Stimulated activated CD4-positive, alpha-beta T cell treated with anti-CD3 and anti-CD28 coated beads, Interleukin-4, amount 100 ng/mL, for 48 hours (primary cell): ENCODE data around the gene TTLL12.

Experiments
- DNase-seq, 2 donors: peaks; one replicate each; pipeline ENCODE4 v3.0.0-alpha.2; 2020; ENCODE audit warnings: low read depth in 2 of 2

The TTLL12 gene

DNA sequence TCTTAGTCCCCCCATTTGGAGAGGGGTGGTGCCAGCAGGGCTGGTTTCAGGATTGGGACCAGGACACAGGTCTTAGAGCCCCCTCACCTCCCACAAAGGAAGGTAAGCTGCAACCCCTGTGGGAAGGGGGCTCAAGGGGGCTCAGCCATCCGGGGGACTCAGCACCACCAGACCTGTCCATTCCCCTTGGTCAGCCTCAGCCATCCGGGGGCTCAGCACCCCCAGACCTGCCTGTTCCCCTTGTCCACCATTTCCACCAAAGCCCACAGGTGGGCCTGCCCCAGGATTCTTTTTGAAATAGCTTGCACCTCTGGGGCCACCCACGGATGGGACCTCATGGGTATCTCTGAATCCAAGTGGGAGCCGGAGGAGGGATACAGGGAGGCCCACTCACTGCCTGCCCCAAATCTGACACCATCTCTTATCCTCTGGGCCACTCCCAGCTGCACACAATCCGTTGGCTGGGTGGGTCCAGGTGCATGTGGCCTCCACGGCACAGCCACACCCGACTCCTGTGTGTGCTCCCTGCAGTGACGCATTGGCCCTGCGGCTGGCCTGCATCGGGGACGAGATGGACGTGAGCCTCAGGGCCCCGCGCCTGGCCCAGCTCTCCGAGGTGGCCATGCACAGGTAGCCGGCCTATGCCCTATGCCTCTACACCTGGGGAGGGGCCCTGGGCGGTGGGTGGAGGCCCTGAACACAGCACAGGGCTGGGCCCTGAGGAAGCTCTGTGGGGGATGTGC, 59.6 kb downstream of the TTLL12 start:
- no peak for DNase-seq

DNA sequence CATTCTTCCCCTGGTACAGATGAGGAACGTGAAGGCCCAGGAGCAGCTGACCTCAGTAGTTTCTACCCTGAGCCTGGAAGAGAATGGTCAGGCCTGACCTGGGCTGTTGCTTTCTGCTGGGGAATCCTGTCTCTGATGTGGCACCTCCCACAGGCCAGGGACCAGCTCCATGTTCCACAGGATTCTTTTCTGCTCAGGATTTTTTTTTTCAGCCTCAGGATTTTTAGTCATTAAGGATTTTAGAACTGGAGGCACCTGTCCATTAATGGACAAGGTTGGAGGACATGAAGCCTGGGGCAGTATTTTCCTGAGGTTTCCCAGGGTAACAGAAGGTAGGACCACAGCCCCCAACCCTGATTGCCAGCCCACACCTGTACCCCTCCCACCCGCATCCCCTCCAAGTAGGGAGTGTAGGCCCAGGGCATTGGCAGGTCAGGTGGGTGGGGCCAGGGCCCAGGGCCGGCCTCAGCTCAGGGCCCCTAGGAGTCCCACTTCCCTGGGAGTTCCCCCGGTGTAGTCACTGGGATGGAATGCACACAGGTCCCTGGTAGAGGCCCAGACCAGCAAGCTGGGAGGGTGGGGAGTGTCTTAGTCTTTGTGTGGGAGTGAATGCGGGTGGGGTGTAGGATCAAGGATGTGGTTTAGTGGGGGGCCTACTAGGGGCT, 60.3 kb downstream of the TTLL12 start:
- DNase-seq: no peak

DNA sequence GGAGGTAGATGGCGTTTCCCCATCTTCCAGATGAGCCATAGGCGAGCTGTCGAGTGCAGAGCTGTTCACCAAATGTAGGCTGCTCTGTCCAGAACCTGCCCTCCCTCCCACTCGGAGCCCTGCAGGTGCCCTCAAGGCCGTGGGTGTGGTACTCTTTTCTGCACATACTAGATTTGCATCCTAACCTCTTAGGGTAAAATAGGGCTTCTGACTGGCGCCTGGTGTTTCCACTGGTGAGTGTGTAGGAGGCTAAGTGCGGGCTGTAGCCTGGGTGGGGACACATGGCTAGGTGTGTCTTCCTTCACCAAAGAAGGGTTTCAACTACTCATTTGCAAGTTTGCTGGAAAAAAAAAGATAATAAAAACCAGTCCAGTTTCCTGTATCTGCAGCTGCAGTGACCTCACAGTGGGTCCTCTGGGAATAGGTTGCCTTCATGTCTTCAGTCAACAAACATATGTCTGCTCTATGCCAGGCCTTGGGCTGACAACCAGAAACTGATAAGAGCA, 67.9 kb downstream of the TTLL12 start:
- DNase-seq: no peak

DNA sequence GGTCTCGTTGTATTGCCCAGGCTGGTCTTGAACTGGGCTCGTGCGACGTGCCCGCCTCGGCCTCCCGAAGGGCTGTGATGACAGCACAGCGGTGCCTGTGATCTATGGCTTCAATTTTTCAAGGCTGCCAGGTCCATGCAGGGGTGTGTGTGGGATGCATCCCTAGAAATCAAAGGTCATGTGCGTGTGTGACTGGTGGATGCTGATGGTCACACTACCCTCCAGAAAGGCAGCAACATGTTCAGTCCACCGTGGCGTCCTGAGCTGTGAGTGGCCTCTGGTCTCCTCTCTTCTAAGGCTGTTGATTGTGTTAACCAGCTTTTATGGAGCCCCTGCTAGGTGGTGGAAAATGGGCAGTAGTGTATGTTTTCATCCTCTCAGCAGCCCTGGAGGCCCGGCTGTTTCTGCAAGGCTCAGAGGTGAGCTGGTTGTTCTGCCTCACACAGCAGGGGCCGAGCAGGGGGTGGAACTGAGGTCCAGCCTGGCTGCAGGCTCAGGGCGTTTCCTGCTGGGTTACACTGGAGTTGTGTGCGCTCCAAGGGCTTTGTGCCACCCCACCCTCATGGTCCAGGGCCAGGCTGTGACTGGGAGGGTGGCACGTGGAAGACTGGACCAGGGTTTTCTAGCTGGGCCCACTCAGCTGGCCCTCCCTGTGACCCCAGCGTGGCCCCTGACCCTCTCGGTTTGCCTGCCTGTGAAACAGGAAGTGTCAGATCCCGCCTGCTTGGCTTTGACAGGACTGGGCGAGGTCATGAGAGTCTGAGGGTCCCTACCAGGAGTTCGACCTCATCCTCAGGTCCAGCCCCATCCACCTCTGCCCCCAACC, 68.7 kb downstream of the TTLL12 start:
- no peak for DNase-seq

DNA sequence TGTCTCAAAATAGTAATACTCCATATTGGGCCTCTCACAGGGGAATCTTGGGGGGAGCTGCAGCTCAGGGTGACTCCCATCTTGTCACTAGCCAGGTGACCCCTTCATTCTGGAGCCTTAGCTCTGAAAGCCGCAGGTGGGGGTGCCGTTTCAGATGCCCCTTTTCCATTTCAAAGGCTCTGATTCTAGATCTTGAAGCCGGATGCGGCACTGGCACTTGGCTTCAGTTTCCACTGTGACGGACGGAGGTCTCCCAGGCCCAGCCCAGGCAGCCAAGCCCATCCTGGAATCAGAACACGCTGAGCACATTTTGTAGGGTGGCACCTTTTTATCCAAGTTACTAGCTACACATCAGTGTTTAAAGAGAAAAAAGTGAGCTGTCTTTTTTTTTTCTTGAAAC, 70.0 kb downstream of the TTLL12 start:
- no peak for DNase-seq
